Neural progenitor cell (in vitro differentiated cells): ENCODE measurements around the gene NLRC3. TPM values are rescaled to one million over a fixed set of nuclear protein-coding genes. Genes with fewer than 3 reads are reported as not detected.

Experiments used
- DNase-seq: peaks from one replicate; pipeline ENCODE4 v3.0.0-alpha.2; 2016; ENCODE audit warnings: low spot score
- H2AFZ ChIP-seq: fragments of 200-600 bp; sonication (generic); replicated peaks from 2 replicates; pipeline ENCODE4 v1.6.1; 2016; ENCODE audit warnings: antibody characterized with exemption
- H3F3A ChIP-seq: fragments of 200-600 bp; sonication (generic); 2 replicates; pipeline ENCODE4 v1.6.1; 2016; ENCODE audit warnings: antibody characterized with exemption, low read depth
- H3K27ac ChIP-seq: fragments of 200-600 bp; sonication (generic); 2 replicates; pipeline ENCODE4 v1.5.1; 2016; ENCODE audit warnings: mild to moderate bottlenecking
- H3K27me3 ChIP-seq: fragments of 200-600 bp; sonication (generic); 2 replicates; pipeline ENCODE4 v1.6.1; 2016; ENCODE audit warnings: mild to moderate bottlenecking, moderate library complexity
- H3K36me3 ChIP-seq: fragments of 200-600 bp; sonication (generic); 2 replicates; pipeline ENCODE4 v1.5.1; 2016
- H3K4me1 ChIP-seq: fragments of 200-600 bp; sonication (generic); 2 replicates; pipeline ENCODE4 v1.6.1; 2016; ENCODE audit warnings: mixed run types
- H3K4me2 ChIP-seq: fragments of 200-600 bp; sonication (generic); 2 replicates; pipeline ENCODE4 v1.6.1; 2016
- H3K4me3 ChIP-seq: fragments of 200-600 bp; sonication (generic); 2 replicates; pipeline ENCODE4 v1.5.1; 2016
- H3K79me2 ChIP-seq: fragments of 200-600 bp; sonication (generic); 2 replicates; pipeline ENCODE4 v1.6.1; 2016; ENCODE audit warnings: low read depth
- H3K9ac ChIP-seq: fragments of 200-600 bp; sonication (generic); 2 replicates; pipeline ENCODE4 v1.6.1; 2016
- H3K9me3 ChIP-seq: fragments of 200-600 bp; sonication (generic); 2 replicates; pipeline ENCODE4 v1.5.1; 2016; ENCODE audit warnings: low read depth
- H4K20me1 ChIP-seq: fragments of 200-600 bp; sonication (generic); 2 replicates; pipeline ENCODE4 v1.6.1; 2016; ENCODE audit warnings: low read depth
- H3K27ac Mint-ChIP-seq: 3 replicates; pipeline ENCODE4 v1.8.0; 2021; ENCODE audit warnings: mixed read lengths
- H3K27me3 Mint-ChIP-seq: 2 replicates; pipeline ENCODE4 v1.8.0; 2022; ENCODE audit warnings: low read depth, mild to moderate bottlenecking, inconsistent platforms, moderate library complexity, mixed read lengths; ENCODE audit not compliant: insufficient read depth
- H3K36me3 Mint-ChIP-seq: 3 replicates; pipeline ENCODE4 v1.8.0; 2021; ENCODE audit warnings: mixed read lengths
- H3K4me1 Mint-ChIP-seq: 3 replicates; pipeline ENCODE4 v1.8.0; 2021; ENCODE audit warnings: mixed read lengths
- H3K4me3 Mint-ChIP-seq: 3 replicates; pipeline ENCODE4 v1.8.0; 2021; ENCODE audit warnings: mild to moderate bottlenecking, moderate library complexity, mixed read lengths
- H3K9me3 Mint-ChIP-seq: 3 replicates; pipeline ENCODE4 v1.8.0; 2020; ENCODE audit warnings: mixed read lengths
- EZH2 ChIP-seq: fragments of 200-600 bp; sonication (generic); IDR thresholded peaks from 2 replicates; pipeline ENCODE4 v1.6.1; 2017; ENCODE audit warnings: antibody characterized with exemption, mild to moderate bottlenecking, moderate library complexity
- EZH2phosphoT487 ChIP-seq: fragments of 200-600 bp; sonication (generic); IDR thresholded peaks from 2 replicates; pipeline ENCODE4 v1.6.1; 2017; ENCODE audit warnings: antibody characterized with exemption
- total RNA-seq: library from RNA; depleted of rRNA; stranded (reverse); fragments of >200 nt; gene quantifications from 2 replicates; pipeline ENCODE4 v1.2.3, GENCODE V29; 2015; ENCODE audit warnings: low replicate concordance
- TF ChIP-seq, protein P1 (sequence below): fragments of 200-600 bp; sonication (generic); IDR thresholded peaks from 2 replicates; pipeline ENCODE4 v1.5.1; 2017; ENCODE audit warnings: antibody characterized with exemption, mild to moderate bottlenecking

Gene NLRC3
- total RNA-seq, 1 donor from 2014 or later, result not detected

DNA sequence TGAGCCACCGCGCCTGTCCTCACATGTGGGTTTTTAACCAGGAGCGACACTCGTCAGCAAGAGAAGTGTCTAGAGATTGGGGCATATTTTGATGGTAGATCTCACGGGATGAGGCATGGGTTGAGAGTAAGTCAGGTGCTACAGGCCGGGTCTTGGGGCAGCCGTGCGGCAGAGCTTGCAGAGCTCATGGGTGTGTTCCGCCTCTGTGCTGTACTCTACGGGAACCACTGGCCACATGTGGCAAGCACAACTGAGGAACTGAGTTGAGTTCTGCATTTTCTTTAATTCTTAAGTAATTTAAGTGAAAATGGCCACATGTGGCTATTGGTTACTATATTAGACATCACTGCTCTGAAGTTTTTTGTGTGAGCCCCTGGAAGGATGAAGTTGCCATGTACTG is 66.8 kb downstream of the NLRC3 start:
- Histone ChIP-seq H2AFZ (no peak overlapping the region), H3K27ac (no peak overlapping the region), H3K4me2 (no peak overlapping the region), H3K4me1 (no peaks in the 10 kb centered on the region), H3K79me2 (no peaks in the 10 kb centered on the region), H3K36me3 (no peaks in the 10 kb centered on the region), H3K27me3 (no peaks in the 10 kb centered on the region), H3K4me3 (no peak overlapping the region), H4K20me1 (no peaks in the 10 kb centered on the region), H3K9me3 (no peaks in the 10 kb centered on the region), H3K9ac (no peak overlapping the region), H3F3A (no peaks in the 10 kb centered on the region)
- no peaks in the 10 kb centered on the region for H3K4me1 Mint-ChIP-seq
- H3K9me3 Mint-ChIP-seq, result no peaks in the 10 kb centered on the region
- TF ChIP-seq EZH2phosphoT487, result no peak
- no peak for TF ChIP-seq EZH2
- TF ChIP-seq, protein P1, sequence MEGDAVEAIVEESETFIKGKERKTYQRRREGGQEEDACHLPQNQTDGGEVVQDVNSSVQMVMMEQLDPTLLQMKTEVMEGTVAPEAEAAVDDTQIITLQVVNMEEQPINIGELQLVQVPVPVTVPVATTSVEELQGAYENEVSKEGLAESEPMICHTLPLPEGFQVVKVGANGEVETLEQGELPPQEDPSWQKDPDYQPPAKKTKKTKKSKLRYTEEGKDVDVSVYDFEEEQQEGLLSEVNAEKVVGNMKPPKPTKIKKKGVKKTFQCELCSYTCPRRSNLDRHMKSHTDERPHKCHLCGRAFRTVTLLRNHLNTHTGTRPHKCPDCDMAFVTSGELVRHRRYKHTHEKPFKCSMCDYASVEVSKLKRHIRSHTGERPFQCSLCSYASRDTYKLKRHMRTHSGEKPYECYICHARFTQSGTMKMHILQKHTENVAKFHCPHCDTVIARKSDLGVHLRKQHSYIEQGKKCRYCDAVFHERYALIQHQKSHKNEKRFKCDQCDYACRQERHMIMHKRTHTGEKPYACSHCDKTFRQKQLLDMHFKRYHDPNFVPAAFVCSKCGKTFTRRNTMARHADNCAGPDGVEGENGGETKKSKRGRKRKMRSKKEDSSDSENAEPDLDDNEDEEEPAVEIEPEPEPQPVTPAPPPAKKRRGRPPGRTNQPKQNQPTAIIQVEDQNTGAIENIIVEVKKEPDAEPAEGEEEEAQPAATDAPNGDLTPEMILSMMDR, result no peak
- H3K27me3 Mint-ChIP-seq, result no peaks in the 10 kb centered on the region
- peaks cover 33% of the 10 kb centered on the region for H3K36me3 Mint-ChIP-seq
- H3K27ac Mint-ChIP-seq, result no peak overlapping the region
- DNase-seq, result no peak
- no peak overlapping the region for H3K4me3 Mint-ChIP-seq

DNA sequence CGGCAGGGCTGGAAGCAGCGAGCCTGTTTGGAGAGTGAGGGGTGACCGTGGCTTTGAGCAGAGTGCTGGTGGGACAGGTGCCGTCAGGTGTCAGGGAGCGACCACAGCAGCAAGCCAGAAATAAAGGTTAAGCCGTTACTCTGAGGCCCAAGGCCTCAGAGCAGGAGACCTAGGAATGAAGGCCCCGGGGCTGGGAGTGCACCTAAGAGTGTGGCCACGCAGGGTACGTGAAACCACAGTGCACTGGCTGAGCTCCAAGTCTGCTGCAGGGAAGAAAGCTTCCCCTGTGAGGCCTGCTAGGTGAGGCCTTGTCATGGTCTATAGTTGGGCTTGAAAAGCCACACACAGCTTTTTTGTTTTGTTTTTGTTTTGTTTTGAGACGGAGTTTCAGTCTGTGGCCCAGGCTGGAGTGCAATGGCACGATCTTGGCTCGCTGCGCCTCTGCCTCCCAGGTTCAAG is 67.7 kb downstream of the NLRC3 start:
- H3K79me2 ChIP-seq, result no peaks in the 10 kb centered on the region
- no peaks in the 10 kb centered on the region for H3K4me1 ChIP-seq
- no peak overlapping the region for H3K4me2 ChIP-seq
- no peak overlapping the region for H3K9ac ChIP-seq
- no peak overlapping the region for H3K27ac ChIP-seq
- peaks cover 32% of the 10 kb centered on the region for H3K36me3 Mint-ChIP-seq
- no peak overlapping the region for H3K4me3 ChIP-seq
- no peak overlapping the region for H2AFZ ChIP-seq
- TF ChIP-seq EZH2 (no peak), EZH2phosphoT487 (no peak)
- TF ChIP-seq, protein P1, result no peak
- H3K27me3 ChIP-seq, result no peaks in the 10 kb centered on the region
- H3K9me3 ChIP-seq, result no peaks in the 10 kb centered on the region
- DNase-seq, result no peak
- H3K27ac Mint-ChIP-seq, result no peak overlapping the region
- H3K4me3 Mint-ChIP-seq, result no peak overlapping the region
- H3K36me3 ChIP-seq, result no peaks in the 10 kb centered on the region
- H3K27me3 Mint-ChIP-seq, result no peaks in the 10 kb centered on the region
- no peaks in the 10 kb centered on the region for H3F3A ChIP-seq
- H4K20me1 ChIP-seq, result no peaks in the 10 kb centered on the region
- no peaks in the 10 kb centered on the region for H3K9me3 Mint-ChIP-seq
- H3K4me1 Mint-ChIP-seq, result no peaks in the 10 kb centered on the region

DNA sequence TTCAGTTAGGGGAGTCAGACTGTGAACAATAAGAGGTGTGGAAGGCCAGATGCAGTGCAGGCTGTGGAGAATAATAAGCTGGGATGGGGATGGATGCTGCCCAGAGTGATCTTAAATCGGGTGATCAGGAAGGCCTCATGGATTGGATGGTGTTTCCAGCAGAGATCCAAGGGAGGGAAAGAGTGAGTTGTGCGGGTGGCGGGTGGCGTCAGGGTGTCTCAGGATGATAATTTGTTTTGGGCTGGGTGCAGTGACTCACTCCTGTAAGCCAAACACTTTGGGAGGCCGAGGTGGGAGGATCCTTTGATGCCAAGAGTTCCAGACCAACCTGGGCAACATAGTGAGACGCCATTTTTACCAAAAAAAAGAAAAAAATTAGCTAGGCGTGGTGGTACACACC is 68.5 kb downstream of the NLRC3 start:
- Histone ChIP-seq H2AFZ (no peak overlapping the region), H3K4me1 (no peaks in the 10 kb centered on the region), H3K9ac (no peak overlapping the region), H3K79me2 (peaks cover 2% of the 10 kb centered on the region), H3F3A (no peaks in the 10 kb centered on the region), H3K4me2 (no peak overlapping the region), H3K27ac (no peak overlapping the region), H4K20me1 (no peaks in the 10 kb centered on the region), H3K4me3 (no peak overlapping the region), H3K36me3 (no peaks in the 10 kb centered on the region), H3K9me3 (no peaks in the 10 kb centered on the region), H3K27me3 (no peaks in the 10 kb centered on the region)
- Mint-ChIP-seq H3K4me1 (no peaks in the 10 kb centered on the region), H3K9me3 (no peaks in the 10 kb centered on the region), H3K36me3 (peaks cover 32% of the 10 kb centered on the region), H3K4me3 (no peak overlapping the region), H3K27me3 (no peaks in the 10 kb centered on the region), H3K27ac (no peak overlapping the region)
- DNase-seq, result no peak
- no peak for TF ChIP-seq EZH2
- TF ChIP-seq, protein P1, result no peak
- TF ChIP-seq EZH2phosphoT487, result no peak
